KOPT-K1 (cell line): Measurements from ENCODE around the gene GNG2.

Experiments used
- H3K27ac ChIP-seq: fragments of 200-600 bp; sonication (generic); 2 replicates; pipeline ENCODE4 v1.5.1; 2016; ENCODE audit warnings: antibody characterized with exemption, mild to moderate bottlenecking, low read depth, low read length; ENCODE audit not compliant: poor library complexity, severe bottlenecking
- H3K36me3 ChIP-seq: fragments of 200-600 bp; sonication (generic); 2 replicates; pipeline ENCODE4 v1.5.1; 2017; ENCODE audit warnings: antibody characterized with exemption, mild to moderate bottlenecking, low read length, moderate library complexity; ENCODE audit not compliant: insufficient read depth
- H3K9me3 ChIP-seq: fragments of 200-600 bp; sonication (generic); 2 replicates; pipeline ENCODE4 v1.5.1; 2017; ENCODE audit warnings: antibody characterized with exemption, low read length, mild to moderate bottlenecking; ENCODE audit not compliant: insufficient read depth, poor library complexity, severe bottlenecking

Gene GNG2

DNA sequence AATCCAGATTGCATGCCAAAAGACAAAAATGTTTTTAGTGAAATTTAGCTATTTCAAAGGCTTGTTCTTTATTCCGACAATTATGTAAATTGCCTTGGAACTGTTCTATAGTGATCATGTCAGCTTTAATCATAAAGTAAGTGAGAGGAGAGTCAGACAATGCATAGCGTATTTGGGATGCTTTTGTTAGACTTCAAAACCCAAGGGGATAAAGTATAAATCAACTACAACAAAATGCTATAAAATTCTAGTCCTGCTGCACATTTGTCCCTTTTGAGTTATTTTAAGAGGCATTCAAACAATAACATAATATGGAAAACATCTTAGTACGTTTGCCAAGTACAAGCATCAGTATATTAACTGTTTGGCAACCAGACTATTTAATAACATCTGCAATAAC, 140.3 kb downstream of the GNG2 start:
- H3K9me3 ChIP-seq, result no peaks in the 10 kb centered on the region
- H3K36me3 ChIP-seq, result peaks cover 100% of the 10 kb centered on the region
- no peak overlapping the region for H3K27ac ChIP-seq

- H3K36me3 ChIP-seq, result peaks cover 100% of the 10 kb centered on the region
- no peak overlapping the region for H3K27ac ChIP-seq
- H3K9me3 ChIP-seq, result no peaks in the 10 kb centered on the region
These were observed 142.1 kb downstream of the GNG2 start for GRCh38 chr14:52002542-52002941.

DNA sequence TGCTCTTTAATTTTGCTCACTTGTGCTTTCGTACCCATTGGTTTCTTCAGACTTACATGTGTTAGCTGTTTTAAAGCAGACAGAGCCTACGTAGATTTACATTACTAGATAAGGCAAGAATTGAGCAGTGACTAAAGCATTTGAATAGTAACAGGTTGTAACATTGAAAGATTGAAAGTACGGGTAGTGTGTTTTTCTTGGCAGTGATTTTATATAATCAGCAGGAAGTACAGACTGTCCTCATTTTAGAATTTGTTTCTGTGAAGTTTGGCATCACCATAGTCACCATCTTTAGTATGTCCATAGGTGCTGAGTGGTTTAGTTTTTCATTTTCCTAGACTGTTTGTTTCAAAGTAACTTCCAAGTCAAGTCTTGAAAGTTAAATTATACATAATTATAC, 142.9 kb downstream of the GNG2 start:
- H3K27ac ChIP-seq, result no peak overlapping the region
- H3K36me3 ChIP-seq, result peaks cover 100% of the 10 kb centered on the region
- H3K9me3 ChIP-seq, result no peaks in the 10 kb centered on the region

- Histone ChIP-seq H3K27ac (no peak overlapping the region), H3K9me3 (no peaks in the 10 kb centered on the region), H3K36me3 (peaks cover 100% of the 10 kb centered on the region)
These were observed 145.2 kb downstream of the GNG2 start for GRCh38 chr14:52005625-52006024.

DNA sequence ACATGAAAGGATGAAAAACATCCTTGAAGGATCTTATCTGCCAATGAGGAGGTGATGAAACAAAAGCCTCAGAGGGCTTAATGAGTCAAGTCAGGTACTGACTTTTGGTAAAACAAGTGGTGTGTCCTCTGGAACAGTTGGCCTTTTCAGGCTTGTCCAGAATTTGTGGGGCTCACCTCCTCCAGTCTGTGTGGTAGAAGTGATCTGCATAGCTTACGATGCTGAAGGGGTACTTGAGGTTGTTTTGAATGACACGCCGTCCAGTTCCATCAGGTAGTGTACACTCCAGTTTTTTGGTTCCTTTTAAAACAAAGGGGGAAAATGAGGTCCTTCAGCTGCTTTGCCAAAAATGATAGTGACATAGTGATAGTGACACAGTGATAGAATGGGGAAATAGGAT, 145.9 kb downstream of the GNG2 start:
- peaks cover 100% of the 10 kb centered on the region for H3K36me3 ChIP-seq
- no peak overlapping the region for H3K27ac ChIP-seq
- H3K9me3 ChIP-seq, result no peaks in the 10 kb centered on the region

- no peaks in the 10 kb centered on the region for H3K9me3 ChIP-seq
- H3K27ac ChIP-seq, result no peak overlapping the region
- H3K36me3 ChIP-seq, result peaks cover 100% of the 10 kb centered on the region
These were observed 146.8 kb downstream of the GNG2 start for GRCh38 chr14:52007211-52007610.

- Histone ChIP-seq H3K36me3 (peaks cover 98% of the 10 kb centered on the region), H3K9me3 (no peaks in the 10 kb centered on the region), H3K27ac (no peak overlapping the region)
These were observed 147.2 kb downstream of the GNG2 start for GRCh38 chr14:52007637-52008036.

DNA sequence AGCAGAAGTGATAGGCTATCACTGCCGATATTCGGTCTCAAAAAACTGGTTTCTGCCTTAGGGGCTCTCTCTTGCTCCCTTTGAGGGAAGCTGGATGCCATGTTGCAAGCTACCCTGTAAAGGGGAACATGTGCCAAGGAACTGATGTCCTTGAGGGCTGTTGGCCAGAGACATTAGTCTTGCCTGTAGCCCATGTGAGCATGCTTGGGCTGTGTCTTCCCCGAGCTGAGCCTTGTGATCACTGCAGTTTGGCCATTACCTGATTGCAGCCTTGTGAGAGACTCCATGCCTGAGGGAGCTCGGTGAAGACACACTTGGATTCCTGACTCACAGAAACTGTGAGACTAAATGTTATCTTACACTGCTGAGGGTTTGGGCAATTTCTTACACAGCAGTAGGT, 147.7 kb downstream of the GNG2 start:
- Histone ChIP-seq H3K27ac (no peak overlapping the region), H3K9me3 (no peaks in the 10 kb centered on the region), H3K36me3 (peaks cover 98% of the 10 kb centered on the region)

GRCh38 chr14:52010173-52010693, 149.8 kb downstream of the GNG2 start:
- Histone ChIP-seq H3K27ac (no peak overlapping the region), H3K36me3 (peaks cover 91% of the 10 kb centered on the region), H3K9me3 (no peaks in the 10 kb centered on the region)

DNA sequence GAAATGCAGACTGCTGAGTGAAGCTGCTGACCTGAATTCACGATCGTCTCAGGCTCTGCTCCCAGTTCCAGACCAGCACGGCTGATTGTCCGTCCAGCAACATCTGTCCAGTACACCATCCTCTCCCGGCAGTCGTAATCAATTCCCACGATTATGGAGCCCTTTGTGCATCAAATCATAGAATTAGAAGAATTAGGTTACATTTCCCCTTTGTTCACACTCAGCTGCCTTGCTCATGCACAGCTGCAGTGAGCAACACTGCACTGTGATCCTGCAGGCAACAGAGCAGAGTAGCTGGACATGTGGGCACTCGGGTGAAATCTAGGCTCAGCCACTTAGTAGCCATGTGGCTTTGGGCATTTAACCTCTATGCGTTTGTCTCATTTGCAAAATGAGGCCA, 151.1 kb downstream of the GNG2 start:
- H3K36me3 ChIP-seq, result peaks cover 78% of the 10 kb centered on the region
- no peak overlapping the region for H3K27ac ChIP-seq
- H3K9me3 ChIP-seq, result no peaks in the 10 kb centered on the region

DNA sequence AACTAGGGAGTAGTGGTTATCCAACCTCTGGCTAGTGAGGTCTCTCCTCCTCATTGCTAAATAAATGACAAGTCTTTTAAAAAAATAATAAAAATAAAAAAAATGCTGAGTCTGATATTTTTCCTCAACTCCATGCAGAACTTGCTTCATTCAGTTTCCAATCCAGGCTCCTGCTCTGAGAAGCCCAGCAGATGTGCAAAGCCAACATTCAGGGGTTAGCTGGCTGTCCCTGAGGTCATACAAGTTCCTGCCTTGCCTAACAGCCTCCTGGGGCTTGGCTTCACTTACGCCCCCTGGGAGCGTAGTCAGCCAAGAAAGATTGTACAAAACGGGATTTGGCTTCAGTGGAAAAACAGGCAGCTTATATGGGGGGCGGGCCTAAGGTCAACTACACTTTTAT, 152.2 kb downstream of the GNG2 start:
- no peaks in the 10 kb centered on the region for H3K9me3 ChIP-seq
- no peak overlapping the region for H3K27ac ChIP-seq
- H3K36me3 ChIP-seq, result peaks cover 67% of the 10 kb centered on the region

DNA sequence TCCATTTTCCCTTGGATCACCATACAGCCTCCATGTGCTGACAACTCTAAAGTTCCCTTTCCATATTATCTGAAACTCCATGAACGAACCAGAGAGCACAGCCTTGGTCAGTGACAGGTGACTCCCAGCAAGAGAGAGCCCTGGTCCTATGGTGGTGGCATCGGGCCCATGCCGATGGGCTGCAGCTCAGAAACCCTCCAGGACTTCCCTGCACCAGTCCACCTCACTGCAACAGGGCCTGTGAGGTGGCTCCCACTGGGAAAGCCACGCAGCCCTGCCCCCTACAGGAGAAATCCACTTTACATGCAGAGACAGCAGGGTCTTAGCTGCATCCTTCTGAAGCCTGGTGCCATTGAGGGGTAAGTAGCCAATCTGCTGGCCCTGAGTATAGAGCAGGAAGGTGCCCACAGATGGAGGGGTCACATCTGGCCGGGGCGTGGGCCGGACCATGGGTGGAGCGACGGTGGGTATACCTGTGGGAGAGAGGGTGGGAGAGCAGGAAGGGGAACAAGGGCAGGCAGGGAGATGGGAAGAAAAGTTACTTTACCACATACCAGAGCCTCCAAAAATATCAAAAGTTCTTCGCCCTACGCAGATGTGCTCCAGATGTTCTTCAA, 153.7 kb downstream of the GNG2 start:
- H3K36me3 ChIP-seq, result peaks cover 53% of the 10 kb centered on the region
- H3K9me3 ChIP-seq, result no peaks in the 10 kb centered on the region
- no peak overlapping the region for H3K27ac ChIP-seq

DNA sequence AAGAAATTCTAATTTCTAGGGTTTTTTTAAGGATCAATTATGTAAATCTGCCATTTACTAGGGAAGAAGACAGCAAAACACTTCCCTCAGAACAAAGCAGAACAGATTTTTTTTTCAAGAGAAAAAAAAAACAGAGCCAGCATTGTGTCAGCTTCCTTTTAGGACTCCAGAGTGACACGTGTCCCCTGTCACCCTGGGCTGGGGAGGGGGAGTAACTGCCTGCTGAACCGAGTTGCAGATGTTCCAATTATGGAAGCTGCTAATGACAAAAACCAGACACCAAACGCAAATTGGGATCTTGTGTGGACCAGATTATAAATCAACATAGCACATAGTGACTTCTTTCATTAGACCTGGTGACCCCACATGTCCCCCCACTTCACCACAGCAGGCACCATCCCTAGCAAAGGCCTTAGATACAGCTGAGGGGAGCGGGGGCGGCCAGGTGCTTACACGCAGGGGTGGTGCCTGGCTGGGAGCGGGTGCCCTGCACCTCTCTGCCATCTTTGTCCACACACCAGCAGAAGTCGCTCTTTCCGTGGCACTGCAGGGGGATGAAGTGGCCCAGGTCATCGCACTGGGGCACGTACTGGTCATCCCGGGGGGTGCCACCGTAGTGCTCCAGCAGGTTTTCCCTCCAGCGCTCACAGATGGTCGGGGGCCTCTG, 154.3 kb downstream of the GNG2 start:
- no peaks in the 10 kb centered on the region for H3K9me3 ChIP-seq
- H3K36me3 ChIP-seq, result peaks cover 46% of the 10 kb centered on the region
- peak overlapping the region; percentile 29 for H3K27ac ChIP-seq

- Histone ChIP-seq H3K36me3 (peaks cover 38% of the 10 kb centered on the region), H3K27ac (peak overlapping the region; percentile 29), H3K9me3 (no peaks in the 10 kb centered on the region)
These were observed 155.1 kb downstream of the GNG2 start for GRCh38 chr14:52015411-52016030.

DNA sequence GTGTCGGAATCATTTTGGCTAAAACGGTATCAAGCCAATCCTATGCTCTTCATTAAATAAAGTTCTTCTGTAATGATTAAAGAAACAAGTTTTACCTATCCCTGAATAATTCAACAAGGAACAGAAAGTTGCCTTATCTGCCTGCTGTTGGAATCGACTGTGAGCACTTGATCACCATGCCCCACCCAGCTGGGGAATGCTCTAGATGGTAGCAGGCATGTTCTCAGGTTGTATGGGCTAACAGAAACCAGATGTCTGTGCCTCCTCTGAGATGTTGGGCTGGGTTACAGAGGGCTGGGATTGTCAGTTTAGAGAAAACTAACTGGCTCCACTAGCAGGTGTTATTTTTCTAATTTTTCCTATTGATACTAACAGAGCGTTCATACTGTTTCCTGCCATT, 157.8 kb downstream of the GNG2 start:
- Histone ChIP-seq H3K9me3 (no peaks in the 10 kb centered on the region), H3K27ac (no peak overlapping the region), H3K36me3 (peaks cover 13% of the 10 kb centered on the region; the same call in 1 of the 2 replicates)
